Measurements from ENCODE around the gene FNDC3A. TPM values are rescaled to one million over a fixed set of nuclear protein-coding genes. Genes with fewer than 3 reads are reported as not detected.
A peak's percentile ranks its signal among the peaks of the same experiment; 100 is the strongest.

The FNDC3A gene
- total RNA-seq, 1 donor from 2014 or later: 69.3 TPM

DNA sequence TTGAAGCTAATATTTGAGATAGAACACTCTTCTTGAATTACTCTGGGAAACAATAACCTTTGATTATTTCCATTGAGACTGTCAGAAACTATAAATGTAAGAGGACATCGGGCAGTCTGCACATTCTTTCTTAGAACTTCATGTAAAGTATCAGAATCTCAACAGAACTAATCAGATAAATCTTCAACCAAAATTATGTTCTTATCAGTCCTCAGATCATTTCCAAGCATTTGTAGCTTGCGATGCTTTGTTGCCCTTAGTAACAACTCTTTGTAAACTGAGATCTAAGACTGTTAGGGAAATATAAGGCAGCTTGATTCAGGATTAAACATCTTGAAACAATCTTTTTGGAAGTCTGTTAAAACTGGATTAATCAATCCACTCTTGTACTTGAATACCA lies 70.3 kb downstream of the FNDC3A start:
- no peaks in the 10 kb centered on the region for H3K4me1 Mint-ChIP-seq
- Histone ChIP-seq H3K27ac (no peak overlapping the region), H3F3A (ENCODE audit: low read depth) (no peaks in the 10 kb centered on the region), H3K4me2 (no peak overlapping the region), H3K9ac (no peak overlapping the region), H3K9me3 (ENCODE audit: low read depth) (no peaks in the 10 kb centered on the region), H3K36me3 (no peaks in the 10 kb centered on the region), H2AFZ (replicated peaks) (no peak overlapping the region), H3K27me3 (no peaks in the 10 kb centered on the region), H3K4me3 (no peak overlapping the region), H4K20me1 (ENCODE audit: low read depth) (no peaks in the 10 kb centered on the region), H3K4me1 (no peaks in the 10 kb centered on the region), H3K79me2 (ENCODE audit: low read depth) (no peaks in the 10 kb centered on the region)
- no peaks in the 10 kb centered on the region for H3K27me3 Mint-ChIP-seq (ENCODE audit: insufficient read depth, low read depth)
- H3K36me3 Mint-ChIP-seq: peaks cover 37% of the 10 kb centered on the region
- peaks cover 22% of the 10 kb centered on the region for H3K9me3 Mint-ChIP-seq
- DNase-seq (ENCODE audit: low spot score): no peak
- no peak overlapping the region for H3K27ac Mint-ChIP-seq
- TF ChIP-seq, protein P1, sequence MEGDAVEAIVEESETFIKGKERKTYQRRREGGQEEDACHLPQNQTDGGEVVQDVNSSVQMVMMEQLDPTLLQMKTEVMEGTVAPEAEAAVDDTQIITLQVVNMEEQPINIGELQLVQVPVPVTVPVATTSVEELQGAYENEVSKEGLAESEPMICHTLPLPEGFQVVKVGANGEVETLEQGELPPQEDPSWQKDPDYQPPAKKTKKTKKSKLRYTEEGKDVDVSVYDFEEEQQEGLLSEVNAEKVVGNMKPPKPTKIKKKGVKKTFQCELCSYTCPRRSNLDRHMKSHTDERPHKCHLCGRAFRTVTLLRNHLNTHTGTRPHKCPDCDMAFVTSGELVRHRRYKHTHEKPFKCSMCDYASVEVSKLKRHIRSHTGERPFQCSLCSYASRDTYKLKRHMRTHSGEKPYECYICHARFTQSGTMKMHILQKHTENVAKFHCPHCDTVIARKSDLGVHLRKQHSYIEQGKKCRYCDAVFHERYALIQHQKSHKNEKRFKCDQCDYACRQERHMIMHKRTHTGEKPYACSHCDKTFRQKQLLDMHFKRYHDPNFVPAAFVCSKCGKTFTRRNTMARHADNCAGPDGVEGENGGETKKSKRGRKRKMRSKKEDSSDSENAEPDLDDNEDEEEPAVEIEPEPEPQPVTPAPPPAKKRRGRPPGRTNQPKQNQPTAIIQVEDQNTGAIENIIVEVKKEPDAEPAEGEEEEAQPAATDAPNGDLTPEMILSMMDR (IDR thresholded peaks at IDR 0.05): no peak
- TF ChIP-seq EZH2phosphoT487 (IDR thresholded peaks at IDR 0.05) (no peak), EZH2 (IDR thresholded peaks at IDR 0.05) (no peak)
- no peak overlapping the region for H3K4me3 Mint-ChIP-seq

- Histone ChIP-seq H3K4me1 (no peaks in the 10 kb centered on the region), H2AFZ (replicated peaks) (no peak overlapping the region), H3K36me3 (no peaks in the 10 kb centered on the region), H3K9ac (no peak overlapping the region), H3K4me2 (no peak overlapping the region), H4K20me1 (ENCODE audit: low read depth) (no peaks in the 10 kb centered on the region), H3K27me3 (no peaks in the 10 kb centered on the region), H3K79me2 (ENCODE audit: low read depth) (no peaks in the 10 kb centered on the region), H3K4me3 (no peak overlapping the region), H3K9me3 (ENCODE audit: low read depth) (no peaks in the 10 kb centered on the region), H3F3A (ENCODE audit: low read depth) (no peaks in the 10 kb centered on the region), H3K27ac (no peak overlapping the region)
- Mint-ChIP-seq H3K9me3 (peaks cover 25% of the 10 kb centered on the region), H3K4me1 (no peaks in the 10 kb centered on the region), H3K4me3 (no peak overlapping the region), H3K27me3 (ENCODE audit: insufficient read depth, low read depth) (no peaks in the 10 kb centered on the region), H3K27ac (peak overlapping the region; percentile 58), H3K36me3 (peaks cover 40% of the 10 kb centered on the region)
- no peak for TF ChIP-seq EZH2 (IDR thresholded peaks at IDR 0.05)
- TF ChIP-seq EZH2phosphoT487 (IDR thresholded peaks at IDR 0.05): no peak
- TF ChIP-seq, protein P1 (IDR thresholded peaks at IDR 0.05): no peak
- DNase-seq (ENCODE audit: low spot score): no peak
Observed at GRCh38 chr13:49046519-49046918, 70.8 kb downstream of the FNDC3A start.

- H3K27ac Mint-ChIP-seq: no peak overlapping the region
- H3K4me1 ChIP-seq: no peaks in the 10 kb centered on the region
- H3K27me3 ChIP-seq: no peaks in the 10 kb centered on the region
- peaks cover 37% of the 10 kb centered on the region for H3K36me3 Mint-ChIP-seq
- no peaks in the 10 kb centered on the region for H3K9me3 ChIP-seq (ENCODE audit: low read depth)
- no peak for DNase-seq (ENCODE audit: low spot score)
- H3K4me3 ChIP-seq: no peak overlapping the region
- H3K9ac ChIP-seq: no peak overlapping the region
- no peak overlapping the region for H3K4me3 Mint-ChIP-seq
- peaks cover 36% of the 10 kb centered on the region for H3K9me3 Mint-ChIP-seq
- H3K27me3 Mint-ChIP-seq (ENCODE audit: insufficient read depth, low read depth): no peaks in the 10 kb centered on the region
- TF ChIP-seq, protein P1 (IDR thresholded peaks at IDR 0.05): no peak
- TF ChIP-seq EZH2phosphoT487 (IDR thresholded peaks at IDR 0.05) (no peak), EZH2 (IDR thresholded peaks at IDR 0.05) (no peak)
- no peak overlapping the region for H2AFZ ChIP-seq (replicated peaks)
- no peak overlapping the region for H3K27ac ChIP-seq
- H3K4me2 ChIP-seq: no peak overlapping the region
- H3K79me2 ChIP-seq (ENCODE audit: low read depth): no peaks in the 10 kb centered on the region
- H3K4me1 Mint-ChIP-seq: peaks cover 2% of the 10 kb centered on the region
- no peaks in the 10 kb centered on the region for H3K36me3 ChIP-seq
- H4K20me1 ChIP-seq (ENCODE audit: low read depth): no peaks in the 10 kb centered on the region
- H3F3A ChIP-seq (ENCODE audit: low read depth): no peaks in the 10 kb centered on the region
Observed at GRCh38 chr13:49052813-49053212, 77.1 kb downstream of the FNDC3A start.

All from neural progenitor cell (in vitro differentiated cells).